Testis (tissue), 3 donors: ENCODE data around the gene ARHGEF37. TPM values are rescaled to one million over a fixed set of nuclear protein-coding genes. Genes with fewer than 3 reads are reported as not detected.
"Not testable (repeated sequence)": the region's sequence is repeated elsewhere in the genome, so short reads cannot be mapped to it uniquely, and the experiment has no call there.

ENCODE experiments used
- DNase-seq: peaks from one replicate; pipeline ENCODE4 v3.0.0-alpha.2; 2019
- H3K27ac ChIP-seq, 2 donors: fragments of 200-600 bp; sonication (generic); one replicate each; pipeline ENCODE4 v1.5.1; 2019
- H3K27me3 ChIP-seq: fragments of 200-600 bp; sonication (generic); one replicate; pipeline ENCODE4 v1.5.1; 2019
- H3K36me3 ChIP-seq: fragments of 200-600 bp; sonication (generic); one replicate; pipeline ENCODE4 v1.5.1; 2017; ENCODE audit warnings: low read depth; ENCODE audit errors: missing control alignments
- H3K4me1 ChIP-seq: fragments of 200-600 bp; sonication (generic); one replicate; pipeline ENCODE4 v1.5.1; 2019
- H3K4me3 ChIP-seq, 2 donors: fragments of 200-600 bp; sonication (generic); one replicate each; pipeline ENCODE4 v1.5.1; 2017 to 2019
- H3K9me3 ChIP-seq: fragments of 200-600 bp; sonication (generic); one replicate; pipeline ENCODE4 v1.5.1; 2017
- POLR2A ChIP-seq: fragments of 450-650 bp; IDR thresholded peaks from one replicate; pipeline ENCODE4 v1.6.1; 2017; ENCODE audit warnings: antibody characterized with exemption, mild to moderate bottlenecking, moderate library complexity
- WGBS, 2 donors: methylation state at CpG; one replicate each; pipeline ENCODE4 v1.1.5; 2018; 5-methylcytosine and 5-hydroxymethylcytosine counted together
- intact Hi-C: fragments of 100-400 bp; cut with DNase I; formaldehyde crosslinking; loops from one replicate; pipeline ENCODE4 v1.15.1; 2023; ENCODE audit warnings: low total_unique reads
- polyA plus RNA-seq: library from polyadenylated mRNA; stranded (reverse); fragments of 350-450 nt; fragmentation: Illumina TruSeq; extraction: RNeasy Lipid Tissue Mini Kit (QIAGEN cat#74804); gene quantifications from one replicate; pipeline ENCODE4 v1.2.3, GENCODE V29; 2014; ENCODE audit warnings: low read depth, low replicate concordance; ENCODE audit not compliant: insufficient read depth
- total RNA-seq, 2 donors: library from RNA; depleted of rRNA; stranded (reverse); fragments of >200 nt; gene quantifications; one replicate each; pipeline ENCODE4 v1.2.3, GENCODE V29; 2016
- TF ChIP-seq, protein P1 (sequence below), 3 experiments: fragments of 450-650 bp in 2 of 3; fragments of 200-600 bp in 1 of 3; sonication (generic) in 1 of 3; IDR thresholded peaks; one replicate each; pipeline ENCODE4 v1.5.1; 2016 to 2019; ENCODE audit warnings: antibody characterized with exemption in 3 of 3, mild to moderate bottlenecking in 2 of 3, moderate library complexity in 1 of 3

ARHGEF37 gene
- total and polyA plus RNA-seq, 3 donors from 2014 or later = 12.9 to 17.8 (median 13.4) TPM

DNA sequence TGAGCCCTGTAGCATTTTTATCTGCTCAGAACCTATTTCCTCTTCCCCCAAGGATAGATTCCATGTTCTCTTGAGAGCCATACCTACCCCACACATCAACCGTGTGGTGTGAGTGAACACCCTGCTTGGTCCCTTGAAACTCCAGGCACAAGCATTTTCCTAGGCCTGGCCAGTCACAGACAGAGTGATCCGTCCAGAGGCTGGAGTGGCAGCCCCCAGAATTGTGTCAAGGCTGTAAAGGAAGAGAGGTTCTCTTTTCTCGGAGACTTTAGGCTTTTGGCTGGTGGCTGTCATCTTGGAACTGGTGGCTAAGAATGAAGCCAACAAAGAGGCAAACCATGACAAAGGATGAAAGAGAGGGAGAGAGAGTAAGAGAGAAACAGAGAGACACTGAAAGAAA lies 66.0 kb downstream of the ARHGEF37 start:
- H3K27me3 ChIP-seq = no peaks in the 10 kb centered on the region
- intact Hi-C loops = no loop called here
- H3K36me3 ChIP-seq = no peaks in the 10 kb centered on the region
- H3K4me3 ChIP-seq = no peak overlapping the region
- no peak for DNase-seq
- TF ChIP-seq POLR2A = no peak
- TF ChIP-seq, protein P1, sequence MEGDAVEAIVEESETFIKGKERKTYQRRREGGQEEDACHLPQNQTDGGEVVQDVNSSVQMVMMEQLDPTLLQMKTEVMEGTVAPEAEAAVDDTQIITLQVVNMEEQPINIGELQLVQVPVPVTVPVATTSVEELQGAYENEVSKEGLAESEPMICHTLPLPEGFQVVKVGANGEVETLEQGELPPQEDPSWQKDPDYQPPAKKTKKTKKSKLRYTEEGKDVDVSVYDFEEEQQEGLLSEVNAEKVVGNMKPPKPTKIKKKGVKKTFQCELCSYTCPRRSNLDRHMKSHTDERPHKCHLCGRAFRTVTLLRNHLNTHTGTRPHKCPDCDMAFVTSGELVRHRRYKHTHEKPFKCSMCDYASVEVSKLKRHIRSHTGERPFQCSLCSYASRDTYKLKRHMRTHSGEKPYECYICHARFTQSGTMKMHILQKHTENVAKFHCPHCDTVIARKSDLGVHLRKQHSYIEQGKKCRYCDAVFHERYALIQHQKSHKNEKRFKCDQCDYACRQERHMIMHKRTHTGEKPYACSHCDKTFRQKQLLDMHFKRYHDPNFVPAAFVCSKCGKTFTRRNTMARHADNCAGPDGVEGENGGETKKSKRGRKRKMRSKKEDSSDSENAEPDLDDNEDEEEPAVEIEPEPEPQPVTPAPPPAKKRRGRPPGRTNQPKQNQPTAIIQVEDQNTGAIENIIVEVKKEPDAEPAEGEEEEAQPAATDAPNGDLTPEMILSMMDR (IDR thresholded peaks at IDR 0.05) = no peak
- no peaks in the 10 kb centered on the region for H3K4me1 ChIP-seq
- no peak overlapping the region for H3K27ac ChIP-seq
- no peaks in the 10 kb centered on the region for H3K9me3 ChIP-seq
- WGBS, 2 donors = 82 to 84% methylated on average over 3 of the region's 3 CpGs

DNA sequence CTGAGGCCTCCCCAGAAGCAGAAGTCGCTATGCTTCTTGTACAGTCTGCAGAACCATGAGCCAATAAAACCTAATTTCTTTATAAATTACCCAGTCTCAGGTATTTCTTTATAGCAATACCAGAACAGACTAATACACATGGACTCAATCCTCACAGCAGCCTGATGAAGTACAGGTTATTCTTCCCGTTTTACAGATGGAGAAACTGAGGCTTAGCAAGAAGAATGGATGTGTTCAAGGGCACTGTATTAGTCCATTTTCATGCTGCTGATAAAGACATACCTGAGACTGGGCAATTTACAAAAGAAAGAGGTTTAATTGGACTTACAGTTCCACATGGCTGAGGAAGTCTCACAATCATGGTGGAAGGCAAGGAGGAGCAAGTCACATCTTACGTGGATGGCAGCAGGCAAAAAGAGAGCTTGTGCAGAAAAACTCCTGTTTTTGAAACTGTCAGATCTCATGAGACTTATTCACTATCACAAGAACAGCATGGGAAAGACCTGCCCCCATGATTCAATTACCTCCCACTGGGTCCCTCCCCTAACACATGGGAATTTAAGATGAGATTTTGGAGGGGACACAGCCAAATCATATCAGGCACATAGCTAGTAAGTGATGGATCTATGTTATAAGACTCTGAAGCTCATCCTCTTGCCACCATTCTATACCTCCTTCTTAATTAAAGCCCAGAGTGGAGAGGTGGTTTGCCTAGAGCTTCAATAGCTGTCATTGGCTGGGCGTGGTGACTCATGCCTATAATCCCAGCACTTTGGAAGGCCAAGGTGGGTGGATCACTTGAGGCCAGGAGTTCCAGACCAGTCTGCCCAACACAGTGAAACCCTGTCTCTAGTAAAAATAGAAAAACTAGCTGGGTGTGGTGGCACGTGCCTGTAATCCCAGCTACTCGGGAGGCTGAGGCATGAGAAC lies 67.4 kb downstream of the ARHGEF37 start:
- H3K27ac ChIP-seq, H3K36me3 ChIP-seq, DNase-seq, intact Hi-C loops, H3K9me3 ChIP-seq, H3K27me3 ChIP-seq, H3K4me3 ChIP-seq, H3K4me1 ChIP-seq: not testable (repeated sequence)
- WGBS, 2 donors = 91 to 93% methylated on average over 6 of the region's 6 CpGs

DNA sequence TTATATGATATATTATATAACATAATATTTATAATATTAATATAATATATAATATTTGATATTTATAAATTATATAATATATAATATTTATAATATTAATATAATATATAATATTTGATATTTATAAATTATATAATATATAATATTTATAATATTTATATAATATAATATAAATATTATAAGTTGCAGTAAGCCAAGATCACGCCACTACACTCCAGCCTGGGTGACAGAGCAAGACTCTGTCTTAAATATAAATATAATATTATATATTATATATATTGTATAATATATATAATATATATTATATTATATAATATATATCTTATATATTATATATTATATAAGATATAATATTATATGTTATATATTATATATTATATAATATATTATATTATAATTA lies 68.4 kb downstream of the ARHGEF37 start:
- H3K36me3 ChIP-seq, H3K27ac ChIP-seq, DNase-seq, H3K27me3 ChIP-seq, H3K4me3 ChIP-seq, H3K4me1 ChIP-seq, intact Hi-C loops, H3K9me3 ChIP-seq: not testable (repeated sequence)
- 96 to 97% methylated on average over 1 of the region's 1 CpG for WGBS, 2 donors

DNA sequence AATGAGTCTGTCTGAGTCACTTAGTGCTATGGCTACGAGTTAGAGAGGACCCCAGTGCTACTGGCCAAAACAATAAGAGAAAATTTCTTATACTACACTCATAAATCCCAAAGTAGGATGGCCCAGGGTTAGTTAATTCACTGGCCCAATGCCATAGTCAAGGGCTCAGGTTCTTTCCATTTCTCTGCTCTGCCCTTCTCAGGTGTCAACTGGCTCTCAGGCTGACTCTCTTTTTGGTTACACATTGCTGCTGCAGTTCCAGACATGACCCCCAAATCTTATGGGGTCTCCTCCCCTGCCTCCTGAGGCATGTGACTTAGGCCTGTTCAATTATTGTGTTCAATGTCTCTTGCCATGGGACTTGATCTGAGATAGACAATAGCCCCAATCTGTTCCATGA lies 70.4 kb downstream of the ARHGEF37 start:
- DNase-seq = no peak
- H3K4me3 ChIP-seq = no peak overlapping the region
- no peaks in the 10 kb centered on the region for H3K36me3 ChIP-seq
- H3K27me3 ChIP-seq = no peaks in the 10 kb centered on the region
- TF ChIP-seq POLR2A = no peak
- TF ChIP-seq, protein P1 (IDR thresholded peaks at IDR 0.05) = no peak
- no peaks in the 10 kb centered on the region for H3K9me3 ChIP-seq
- 68 to 100% methylated on average over 1 of the region's 1 CpG for WGBS, 2 donors
- intact Hi-C loops = no loop called here
- H3K27ac ChIP-seq = no peak overlapping the region
- no peaks in the 10 kb centered on the region for H3K4me1 ChIP-seq

DNA sequence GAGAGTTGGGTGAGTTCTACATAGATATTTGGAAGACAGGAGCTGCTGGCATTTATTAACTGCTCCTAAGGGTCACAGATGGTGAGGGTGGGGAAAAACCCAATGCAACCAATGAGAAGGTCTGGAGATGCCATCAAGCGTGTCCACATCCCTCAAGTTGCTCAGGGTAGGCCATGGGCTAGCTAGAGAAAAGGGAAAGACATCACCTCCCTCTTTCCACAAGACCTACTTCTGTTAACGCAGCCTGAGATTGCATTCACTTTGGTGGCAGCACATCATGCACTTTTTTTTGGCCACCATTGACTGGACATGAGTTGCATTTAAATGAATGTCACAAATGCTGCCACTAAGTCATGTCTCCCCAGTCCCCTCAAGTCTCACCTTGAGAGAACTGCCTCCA lies 71.4 kb downstream of the ARHGEF37 start:
- intact Hi-C loops = no loop called here
- no peak overlapping the region for H3K27ac ChIP-seq
- TF ChIP-seq, protein P1 (IDR thresholded peaks at IDR 0.05) = no peak
- no peak for TF ChIP-seq POLR2A

DNA sequence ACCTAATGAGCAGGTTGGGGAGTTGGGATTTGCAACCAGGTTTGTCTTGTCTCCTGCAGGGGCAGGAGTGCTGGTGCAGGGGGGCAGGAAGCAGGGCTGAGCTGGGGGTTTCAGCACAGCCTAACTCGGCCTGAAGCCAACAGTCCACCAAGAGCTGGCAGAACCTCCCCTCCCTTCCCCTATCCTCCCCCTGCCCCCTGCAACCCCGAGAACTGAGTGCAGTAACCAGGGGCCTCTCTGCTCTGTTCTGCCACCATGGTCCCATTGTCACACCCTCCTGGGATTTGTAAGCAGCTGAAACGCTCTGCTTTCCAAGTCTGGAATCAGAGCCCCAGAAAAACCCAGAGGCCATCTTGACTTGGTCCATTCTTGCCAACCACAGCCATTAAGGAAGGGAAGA lies 72.9 kb downstream of the ARHGEF37 start:
- H3K36me3 ChIP-seq = no peaks in the 10 kb centered on the region
- DNase-seq = no peak
- no peaks in the 10 kb centered on the region for H3K27me3 ChIP-seq
- no peak overlapping the region for H3K4me3 ChIP-seq
- H3K9me3 ChIP-seq = no peaks in the 10 kb centered on the region
- TF ChIP-seq POLR2A = no peak
- TF ChIP-seq, protein P1 (IDR thresholded peaks at IDR 0.05) = no peak
- H3K4me1 ChIP-seq = no peaks in the 10 kb centered on the region
- no peak overlapping the region for H3K27ac ChIP-seq
- 40 to 46% methylated on average over 1 to 3 of the region's 3 CpGs for WGBS, 2 donors
- intact Hi-C loops = no loop called here

More for the DNA sequence above, 71.4 kb downstream of the ARHGEF37 start:
- Histone ChIP-seq H3K9me3 (no peaks in the 10 kb centered on the region), H3K4me3 (no peak overlapping the region), H3K27me3 (no peaks in the 10 kb centered on the region), H3K36me3 (no peaks in the 10 kb centered on the region), H3K4me1 (no peaks in the 10 kb centered on the region)
- no peak for DNase-seq
- 94 to 95% methylated on average over 2 of the region's 2 CpGs for WGBS, 2 donors
